Neural progenitor cell (in vitro differentiated cells): Measurements from ENCODE around the gene RTL3.

Experiments used
- EZH2 ChIP-seq: fragments of 200-600 bp; sonication (generic); IDR thresholded peaks from 2 replicates; pipeline ENCODE4 v1.6.1; 2017; ENCODE audit warnings: antibody characterized with exemption, mild to moderate bottlenecking, moderate library complexity
- EZH2phosphoT487 ChIP-seq: fragments of 200-600 bp; sonication (generic); IDR thresholded peaks from 2 replicates; pipeline ENCODE4 v1.6.1; 2017; ENCODE audit warnings: antibody characterized with exemption
- TF ChIP-seq, protein P1 (sequence below): fragments of 200-600 bp; sonication (generic); IDR thresholded peaks from 2 replicates; pipeline ENCODE4 v1.5.1; 2017; ENCODE audit warnings: antibody characterized with exemption, mild to moderate bottlenecking

DNA sequence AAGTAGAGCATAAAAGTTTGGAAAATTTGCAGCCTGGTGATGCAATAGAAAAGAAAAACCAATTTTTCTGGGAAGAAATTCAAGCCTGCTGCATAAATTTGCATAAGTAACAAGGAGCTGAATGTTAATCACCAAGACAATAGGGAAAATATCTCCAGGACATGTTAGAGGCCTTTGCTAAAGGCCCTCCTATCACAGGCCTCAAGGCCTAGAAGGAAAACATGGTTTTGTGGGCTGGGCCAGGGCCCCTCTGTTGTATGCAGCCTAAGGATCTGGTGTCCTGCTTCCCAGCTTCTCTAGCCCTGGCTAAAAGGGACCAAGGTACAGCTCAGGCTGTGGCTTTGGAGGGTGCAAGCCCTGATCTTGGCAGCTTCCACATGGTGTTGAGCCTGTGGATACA, 6.2 kb upstream of the RTL3 start:
- TF ChIP-seq, protein P1, sequence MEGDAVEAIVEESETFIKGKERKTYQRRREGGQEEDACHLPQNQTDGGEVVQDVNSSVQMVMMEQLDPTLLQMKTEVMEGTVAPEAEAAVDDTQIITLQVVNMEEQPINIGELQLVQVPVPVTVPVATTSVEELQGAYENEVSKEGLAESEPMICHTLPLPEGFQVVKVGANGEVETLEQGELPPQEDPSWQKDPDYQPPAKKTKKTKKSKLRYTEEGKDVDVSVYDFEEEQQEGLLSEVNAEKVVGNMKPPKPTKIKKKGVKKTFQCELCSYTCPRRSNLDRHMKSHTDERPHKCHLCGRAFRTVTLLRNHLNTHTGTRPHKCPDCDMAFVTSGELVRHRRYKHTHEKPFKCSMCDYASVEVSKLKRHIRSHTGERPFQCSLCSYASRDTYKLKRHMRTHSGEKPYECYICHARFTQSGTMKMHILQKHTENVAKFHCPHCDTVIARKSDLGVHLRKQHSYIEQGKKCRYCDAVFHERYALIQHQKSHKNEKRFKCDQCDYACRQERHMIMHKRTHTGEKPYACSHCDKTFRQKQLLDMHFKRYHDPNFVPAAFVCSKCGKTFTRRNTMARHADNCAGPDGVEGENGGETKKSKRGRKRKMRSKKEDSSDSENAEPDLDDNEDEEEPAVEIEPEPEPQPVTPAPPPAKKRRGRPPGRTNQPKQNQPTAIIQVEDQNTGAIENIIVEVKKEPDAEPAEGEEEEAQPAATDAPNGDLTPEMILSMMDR: no peak
- TF ChIP-seq EZH2phosphoT487: no peak
- TF ChIP-seq EZH2: no peak
